GM11168 (cell line): ENCODE results near the gene NXPE2.
"Not testable (repeated sequence)": the region's sequence is repeated elsewhere in the genome, so short reads cannot be mapped to it uniquely, and the experiment has no call there.

Source experiments
- in situ Hi-C: fragments of 300-500 bp; cut with MboI; formaldehyde crosslinking; loops from one replicate; pipeline ENCODE4 v1.12.0; 2022; ENCODE audit warnings: low sequenced_read_pairs; ENCODE audit not compliant: unreplicated experiment

The NXPE2 gene

DNA sequence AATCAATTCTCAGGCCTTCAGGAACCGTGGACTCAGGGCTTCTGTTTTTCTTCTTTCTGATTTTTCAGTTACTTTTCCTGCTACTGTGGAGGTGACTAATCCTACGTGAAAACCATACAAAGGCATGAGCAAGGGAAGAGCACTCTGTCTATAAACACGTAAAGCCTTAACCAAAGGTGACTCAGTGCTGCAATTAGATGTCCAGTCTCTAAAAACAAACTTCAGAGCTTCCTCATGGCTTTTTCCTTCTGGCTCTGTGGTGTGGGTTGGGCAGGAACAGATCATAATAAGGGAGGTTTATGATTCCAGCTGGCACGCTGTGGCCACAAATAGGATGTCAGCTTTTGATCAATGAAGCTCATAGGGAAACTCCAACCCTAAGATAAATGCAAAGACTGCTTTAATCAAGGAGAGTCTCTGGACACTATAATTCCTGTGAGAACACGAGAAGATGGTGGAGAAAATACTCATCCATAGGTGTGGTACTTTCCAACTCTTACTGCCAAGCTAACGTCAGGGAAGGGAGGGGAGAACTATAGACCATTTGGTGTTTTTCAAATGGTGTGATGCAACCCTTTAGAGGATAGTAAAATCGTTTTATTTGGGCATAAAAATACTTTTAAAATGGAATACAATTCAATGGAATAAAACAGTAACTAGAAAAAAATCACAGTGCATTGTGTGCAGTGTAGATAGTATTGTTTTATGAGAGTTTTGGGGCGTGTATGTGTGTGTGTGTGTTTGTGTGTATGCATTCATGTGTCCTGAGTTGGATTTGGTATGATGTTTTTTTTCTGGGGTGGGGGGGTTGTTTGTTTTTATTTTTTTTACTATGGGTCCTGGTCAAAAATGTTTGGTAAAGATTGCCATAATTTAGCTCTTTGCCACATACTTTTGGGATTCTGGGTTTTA lies at the start of gene NXPE2:
Gene NXPE2 (plus strand): TSS at position 403 of the 912 bp plus-strand sequence. CDS start 49 bp downstream, at position 452.
- in situ Hi-C loops: no loop called here

DNA sequence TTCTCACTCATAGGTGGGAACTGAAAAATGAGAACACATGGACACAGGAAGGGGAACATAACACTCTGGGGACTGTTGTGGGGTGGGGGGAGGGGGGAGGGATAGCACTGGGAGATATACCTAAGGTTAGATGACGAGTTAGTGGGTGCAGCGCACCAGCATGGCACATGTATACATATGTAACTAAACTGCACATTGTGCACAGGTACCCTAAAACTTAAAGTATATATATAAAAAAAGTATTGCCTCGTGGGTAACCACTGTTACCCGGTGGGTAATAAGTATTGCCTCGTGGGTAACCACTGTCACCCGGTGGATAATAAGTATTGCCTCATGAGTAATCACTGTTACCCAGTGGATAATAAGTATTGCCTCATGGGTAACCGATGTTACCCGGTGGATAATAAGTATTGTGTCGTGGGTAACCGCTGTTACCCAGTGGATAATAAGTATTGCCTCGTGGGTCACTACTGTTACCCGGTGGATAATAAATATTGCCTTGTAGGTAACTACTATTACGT lies 46.8 kb upstream of the NXPE2 start:
- in situ Hi-C loops: not testable (repeated sequence)

DNA sequence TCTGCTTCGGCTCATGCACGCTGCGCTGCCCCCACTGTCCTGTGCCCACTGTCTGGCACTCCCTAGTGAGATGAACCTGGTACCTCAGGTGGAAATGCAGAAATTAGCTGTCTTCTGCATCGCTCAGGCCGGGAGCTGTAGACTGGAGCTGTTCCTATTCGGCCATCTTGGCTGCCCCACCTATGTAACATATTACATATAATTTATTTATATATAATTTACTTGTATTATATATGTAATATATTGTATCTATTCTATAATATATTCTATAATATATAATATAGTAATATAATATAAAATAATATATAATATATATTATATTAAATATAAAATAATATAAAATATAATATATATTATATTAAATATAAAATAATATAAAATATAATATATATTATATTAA lies 38.9 kb upstream of the NXPE2 start:
- in situ Hi-C loops: not testable (repeated sequence)

DNA sequence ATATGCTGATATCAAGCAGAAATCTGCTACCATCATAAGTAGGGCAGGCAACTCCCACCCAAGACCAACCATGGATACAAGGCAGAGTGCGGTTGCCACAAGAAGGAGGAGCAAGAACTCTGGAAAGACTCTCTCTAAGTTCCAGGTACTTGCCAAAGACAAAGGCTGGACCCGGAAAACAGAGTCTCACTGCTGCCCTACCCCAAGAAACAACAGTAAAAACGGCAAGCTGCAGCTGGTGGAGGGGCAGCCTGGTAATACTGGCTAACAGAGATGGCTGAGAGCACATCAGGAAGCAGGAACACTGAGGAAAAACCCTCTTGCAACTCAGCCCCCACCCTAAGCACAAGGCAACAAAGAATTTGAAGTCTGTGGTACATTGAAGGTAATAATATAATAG lies 27.7 kb upstream of the NXPE2 start:
- in situ Hi-C loops: loop anchor here (5.0 kb wide), 1 partner anchor 73 kb away; no protein-coding TSS in a partner anchor

- in situ Hi-C loops: loop anchor here (5.0 kb wide), 1 partner anchor 74 kb away; no protein-coding TSS in a partner anchor
Observed at GRCh38 chr11:114651145-114651718, 27.1 kb upstream of the NXPE2 start.

GRCh38 chr11:114653148-114653547 lies 25.2 kb upstream of the NXPE2 start:
- in situ Hi-C loops: loop anchor here (5.0 kb wide), 1 partner anchor 76 kb away; no protein-coding TSS in a partner anchor

DNA sequence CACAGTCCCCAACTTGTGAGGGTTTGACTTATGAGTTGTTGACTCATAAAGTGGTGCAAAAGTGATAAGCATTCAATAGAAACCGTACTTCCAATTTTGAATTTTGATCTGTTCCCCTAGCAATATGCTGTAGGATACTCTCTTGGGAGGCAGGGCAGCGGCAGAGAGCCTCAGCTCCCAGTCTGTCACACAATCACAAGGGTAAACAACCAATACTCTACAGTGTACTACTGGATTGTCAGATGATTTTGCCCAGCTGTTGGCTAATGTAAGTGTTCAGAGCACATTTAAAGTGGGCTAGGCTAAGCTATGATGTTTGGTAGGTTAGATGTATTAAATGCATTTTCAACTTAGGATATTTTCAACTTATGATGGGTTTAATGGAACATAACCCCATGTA lies 13.7 kb upstream of the NXPE2 start:
- in situ Hi-C loops: no loop called here

DNA sequence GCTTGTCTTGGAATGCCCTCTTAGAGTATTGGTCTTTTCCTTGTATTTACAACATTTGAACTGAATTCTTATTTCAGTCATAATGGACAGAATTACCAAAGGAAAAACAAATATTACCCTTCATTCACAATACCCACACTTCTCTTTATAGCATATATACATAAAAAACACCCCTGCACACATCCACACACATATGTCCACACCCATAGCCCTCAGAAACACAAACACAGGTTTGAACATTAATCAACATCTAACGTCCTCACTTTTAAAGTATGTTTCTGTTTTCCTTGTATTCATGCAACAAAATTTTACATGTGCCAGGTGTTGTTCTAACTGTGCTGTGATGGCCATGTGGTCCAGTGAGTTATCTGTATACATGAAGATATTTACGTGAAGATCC lies 11.6 kb upstream of the NXPE2 start:
- in situ Hi-C loops: no loop called here

- in situ Hi-C loops: no loop called here
Observed at GRCh38 chr11:114668109-114668508, 10.2 kb upstream of the NXPE2 start.

DNA sequence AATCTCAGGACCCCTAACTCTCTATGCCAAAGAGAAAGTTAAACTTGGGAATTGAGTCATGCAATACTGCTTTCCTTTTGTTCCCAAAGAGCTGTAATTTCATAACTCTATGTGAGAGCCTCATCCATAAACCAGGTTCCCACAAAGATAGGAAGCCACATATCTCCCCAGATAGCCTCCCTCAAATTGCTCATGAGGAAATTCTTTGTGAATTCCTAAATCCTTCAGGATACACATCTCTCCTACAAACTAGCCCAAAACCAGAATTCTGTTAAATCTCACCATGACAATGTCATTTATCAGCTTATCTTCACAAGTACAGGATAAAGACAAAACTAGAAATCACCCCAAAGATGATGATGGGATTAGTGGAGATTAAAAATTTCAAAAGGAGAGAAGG lies 4.7 kb upstream of the NXPE2 start:
- in situ Hi-C loops: no loop called here

GRCh38 chr11:114679505-114679904 lies 1.2 kb downstream of the NXPE2 start:
- in situ Hi-C loops: no loop called here

GRCh38 chr11:114683007-114683406 lies 4.7 kb downstream of the NXPE2 start:
- in situ Hi-C loops: no loop called here

DNA sequence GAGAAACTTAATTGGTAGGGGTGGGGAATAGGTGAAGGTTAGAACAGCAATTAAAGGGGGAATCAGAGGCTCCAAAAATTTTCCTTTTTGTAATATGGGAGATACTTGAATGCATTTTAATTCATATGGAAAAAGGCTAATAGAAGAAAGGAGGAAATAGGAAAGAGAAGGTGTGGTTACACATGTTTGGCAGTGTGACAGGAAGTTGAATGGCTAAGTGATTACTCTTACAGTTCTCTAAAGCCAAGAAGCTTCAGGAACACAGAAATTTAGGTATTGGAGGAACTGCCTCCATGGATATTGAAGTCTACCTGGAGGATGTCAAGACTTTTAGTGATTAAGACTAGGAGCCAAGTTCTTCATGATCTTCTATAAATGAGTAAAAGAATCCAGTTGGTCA lies 6.3 kb downstream of the NXPE2 start:
- in situ Hi-C loops: no loop called here

- in situ Hi-C loops: no loop called here
Observed at GRCh38 chr11:114685097-114685496, 6.8 kb downstream of the NXPE2 start.

DNA sequence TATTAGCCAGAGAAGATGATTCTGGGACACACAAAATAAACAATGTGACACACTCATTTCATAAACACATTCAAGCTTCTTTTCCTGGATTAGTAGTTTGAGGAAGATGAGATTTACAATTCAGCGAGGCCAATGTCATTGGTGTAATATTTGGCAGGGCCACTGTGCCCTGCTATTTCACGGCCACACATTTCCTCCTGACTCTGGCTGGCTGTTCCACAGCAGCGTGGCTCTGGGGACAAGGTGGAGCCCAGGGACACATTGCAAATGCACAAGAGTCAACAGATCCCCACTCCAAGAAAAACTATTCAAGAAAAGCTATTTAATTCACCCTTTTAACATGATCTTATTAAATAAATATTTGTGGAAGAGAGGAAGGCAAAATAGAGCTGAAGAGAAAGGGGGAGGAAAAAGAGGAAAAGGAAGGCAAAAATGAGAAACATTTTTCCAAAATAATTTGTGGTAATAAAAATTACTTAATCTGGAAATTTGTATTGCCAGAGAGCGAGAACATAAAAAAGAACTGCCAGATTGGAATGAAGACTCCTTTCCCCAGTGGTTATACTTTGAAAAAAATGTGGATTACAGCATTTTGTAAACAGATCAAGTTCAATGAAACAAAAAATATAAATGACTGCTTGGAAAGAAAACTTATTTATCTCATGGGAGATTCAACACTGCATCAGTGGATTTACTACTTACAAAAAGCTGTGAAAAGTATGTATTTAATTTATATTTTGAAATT lies 27.1 kb downstream of the NXPE2 start:
- in situ Hi-C loops: no loop called here

GRCh38 chr11:114709960-114710359 lies 31.6 kb downstream of the NXPE2 start:
- in situ Hi-C loops: no loop called here

GRCh38 chr11:114713756-114714155 lies 35.4 kb downstream of the NXPE2 start:
- in situ Hi-C loops: no loop called here

DNA sequence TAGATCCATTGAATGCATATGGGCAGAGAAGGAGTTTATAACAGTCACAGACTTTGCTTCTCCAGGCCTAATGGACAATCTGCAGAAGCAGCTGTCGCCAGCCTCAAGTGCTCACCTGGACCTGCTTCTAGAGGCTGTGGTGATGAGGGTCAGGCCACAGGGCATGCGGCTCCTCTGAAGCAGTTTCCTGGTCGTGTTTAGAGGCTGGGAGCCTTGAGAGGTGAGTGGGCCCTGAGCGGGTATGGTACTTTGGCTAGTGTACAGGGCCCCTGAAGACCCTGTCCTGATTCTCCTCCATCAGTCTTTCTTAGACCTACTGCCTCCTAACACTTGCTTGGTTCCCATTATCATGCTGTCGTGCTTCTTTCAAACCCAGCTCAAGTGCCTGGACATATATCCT lies 41.2 kb downstream of the NXPE2 start:
- in situ Hi-C loops: no loop called here

DNA sequence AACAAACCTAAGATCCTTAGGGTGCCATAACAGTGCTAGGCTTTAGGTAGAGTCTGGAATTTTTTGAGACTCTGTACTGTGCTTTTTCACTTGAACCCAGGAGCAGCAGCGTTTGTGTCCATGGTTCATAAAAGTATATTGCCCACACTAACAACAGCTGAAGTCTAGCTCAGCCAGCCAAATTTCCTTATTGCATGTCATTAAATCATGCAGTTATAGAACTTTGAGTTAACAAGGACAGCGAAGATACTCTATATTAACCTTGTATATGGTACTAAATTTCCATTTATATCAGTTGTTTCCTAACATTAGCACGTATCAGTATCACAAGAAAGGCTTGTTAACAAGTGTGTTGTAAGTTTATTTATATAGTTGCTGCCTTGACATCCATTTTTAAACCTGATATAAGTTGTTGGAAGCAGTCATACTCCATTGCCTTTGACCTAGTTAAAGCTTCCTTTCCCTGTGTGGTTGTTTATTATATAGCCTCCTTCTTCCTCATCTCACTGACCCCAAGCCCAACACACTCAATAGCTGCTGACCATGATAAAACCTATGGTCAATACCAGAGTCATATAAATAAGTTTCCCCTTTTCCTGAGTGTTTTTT lies 46.7 kb downstream of the NXPE2 start:
- in situ Hi-C loops: no loop called here

- in situ Hi-C loops: no loop called here
Observed at GRCh38 chr11:114725623-114726022, 47.3 kb downstream of the NXPE2 start.
